Neural cell (in vitro differentiated cells): ENCODE data around the gene CCDC175. TPM values are rescaled to one million over a fixed set of nuclear protein-coding genes. Genes with fewer than 3 reads are reported as not detected.

Experiments used
- H2AFZ ChIP-seq: fragments of 200-600, 300-800 bp; sonication (generic), shearing (Covaris generic); 2 replicates; pipeline ENCODE4 v1.6.0; 2014; ENCODE audit warnings: low read depth, mild to moderate bottlenecking, antibody characterized with exemption, low read length, moderate library complexity
- H3F3A ChIP-seq: fragments of 200-600 bp; shearing (Covaris generic); 2 replicates; pipeline ENCODE4 v1.6.1; 2016; ENCODE audit warnings: mild to moderate bottlenecking, moderate library complexity, mixed read lengths, antibody characterized with exemption, low read length; ENCODE audit not compliant: insufficient read depth, poor library complexity, severe bottlenecking
- H3K27ac ChIP-seq: fragments of 200-600, 300-800 bp; sonication (generic), shearing (Covaris generic); 2 replicates; pipeline ENCODE4 v1.5.1; 2014; ENCODE audit warnings: mild to moderate bottlenecking, low read length, moderate library complexity
- H3K27me3 ChIP-seq: fragments of 300-800, 200-600 bp; sonication (generic), shearing (Covaris generic); 2 replicates; pipeline ENCODE4 v1.6.0; 2014; ENCODE audit warnings: mild to moderate bottlenecking, low read depth, low read length, moderate library complexity; ENCODE audit not compliant: insufficient read depth
- H3K36me3 ChIP-seq: fragments of 300-800, 200-600 bp; sonication (generic), shearing (Covaris generic); 2 replicates; pipeline ENCODE4 v1.5.1; 2014; ENCODE audit warnings: mild to moderate bottlenecking, antibody characterized with exemption, low read length, moderate library complexity; ENCODE audit not compliant: insufficient read depth
- H3K4me2 ChIP-seq: fragments of 300-800, 200-600 bp; sonication (generic), shearing (Covaris generic); 2 replicates; pipeline ENCODE4 v1.6.0; 2014; ENCODE audit warnings: mild to moderate bottlenecking, low read length
- H3K4me3 ChIP-seq: fragments of 300-800, 200-600 bp; sonication (generic), shearing (Covaris generic); 2 replicates; pipeline ENCODE4 v1.5.1; 2014; ENCODE audit warnings: mild to moderate bottlenecking, low read length, moderate library complexity
- H3K79me2 ChIP-seq: fragments of 200-600 bp; shearing (Covaris generic); replicated peaks from 2 replicates; pipeline ENCODE4 v1.6.0; 2014; ENCODE audit warnings: mild to moderate bottlenecking, low read length, moderate library complexity; ENCODE audit not compliant: insufficient read depth
- H3K9ac ChIP-seq: fragments of 300-800, 200-600 bp; sonication (generic), shearing (Covaris generic); 2 replicates; pipeline ENCODE4 v1.6.1; 2016; ENCODE audit warnings: mild to moderate bottlenecking, low read length, mixed read lengths
- H3K9me2 ChIP-seq: fragments of 200-600 bp; shearing (Covaris generic); 2 replicates; pipeline ENCODE4 v1.6.1; 2016; ENCODE audit warnings: mild to moderate bottlenecking, low read length, mixed read lengths; ENCODE audit not compliant: insufficient read depth
- H3K9me3 ChIP-seq: fragments of 200-600, 300-800 bp; sonication (generic), shearing (Covaris generic); 2 replicates; pipeline ENCODE4 v1.6.1; 2016; ENCODE audit warnings: mild to moderate bottlenecking, mixed run types, low read length, moderate library complexity, mixed read lengths
- H4K20me1 ChIP-seq: fragments of 200-600 bp; shearing (Covaris generic); 2 replicates; pipeline ENCODE4 v1.6.1; 2016; ENCODE audit warnings: mild to moderate bottlenecking, mixed run types; ENCODE audit not compliant: insufficient read depth
- EP300 ChIP-seq: fragments of 450-650 bp; conservative IDR thresholded peaks from 2 replicates; pipeline ENCODE4 v1.6.1; 2014; ENCODE audit warnings: antibody characterized with exemption, mild to moderate bottlenecking, moderate library complexity; ENCODE audit not compliant: poor library complexity, severe bottlenecking
- EZH2 ChIP-seq: fragments of 200-600, 300-800 bp; shearing (Covaris generic), sonication (generic); IDR thresholded peaks from 2 replicates; pipeline ENCODE4 v1.6.1; 2014; ENCODE audit warnings: antibody characterized with exemption, low read length, borderline replicate concordance, mild to moderate bottlenecking; ENCODE audit not compliant: insufficient read depth, poor library complexity, severe bottlenecking
- MXI1 ChIP-seq: fragments of 450-650 bp; conservative IDR thresholded peaks from 2 replicates; pipeline ENCODE4 v1.6.1; 2014; ENCODE audit warnings: antibody characterized with exemption, mild to moderate bottlenecking; ENCODE audit not compliant: poor library complexity, severe bottlenecking
- POLR2AphosphoS5 ChIP-seq: IDR thresholded peaks from 2 replicates; pipeline ENCODE4 v1.6.1; 2012
- RAD21 ChIP-seq: fragments of 450-650 bp; conservative IDR thresholded peaks from 2 replicates; pipeline ENCODE4 v1.6.1; 2014; ENCODE audit warnings: antibody characterized with exemption, mild to moderate bottlenecking, moderate library complexity
- SMC3 ChIP-seq: fragments of 450-650 bp; conservative IDR thresholded peaks from 2 replicates; pipeline ENCODE4 v1.6.1; 2014; ENCODE audit warnings: antibody characterized with exemption, mild to moderate bottlenecking, moderate library complexity; ENCODE audit not compliant: poor library complexity
- TAF1 ChIP-seq: IDR thresholded peaks from 2 replicates; pipeline ENCODE4 v1.6.1; 2012; ENCODE audit warnings: low read depth
- polyA plus RNA-seq: library from polyadenylated mRNA; depleted of rRNA; stranded (reverse); fragments of >200 nt; gene quantifications from 2 replicates; pipeline ENCODE4 v1.2.3, GENCODE V29; 2014
- TF ChIP-seq, protein P1 (sequence below): IDR thresholded peaks from 2 replicates; pipeline ENCODE4 v1.6.1; 2012; ENCODE audit warnings: borderline replicate concordance
- TF ChIP-seq, protein P2 (sequence below): fragments of 450-650 bp; IDR thresholded peaks from 2 replicates; pipeline ENCODE4 v1.5.1; 2014; ENCODE audit warnings: antibody characterized with exemption, mild to moderate bottlenecking, moderate library complexity; ENCODE audit not compliant: poor library complexity, severe bottlenecking

CCDC175 gene
- polyA plus RNA-seq, 1 donor from 2014 or later: 0.11 TPM

DNA sequence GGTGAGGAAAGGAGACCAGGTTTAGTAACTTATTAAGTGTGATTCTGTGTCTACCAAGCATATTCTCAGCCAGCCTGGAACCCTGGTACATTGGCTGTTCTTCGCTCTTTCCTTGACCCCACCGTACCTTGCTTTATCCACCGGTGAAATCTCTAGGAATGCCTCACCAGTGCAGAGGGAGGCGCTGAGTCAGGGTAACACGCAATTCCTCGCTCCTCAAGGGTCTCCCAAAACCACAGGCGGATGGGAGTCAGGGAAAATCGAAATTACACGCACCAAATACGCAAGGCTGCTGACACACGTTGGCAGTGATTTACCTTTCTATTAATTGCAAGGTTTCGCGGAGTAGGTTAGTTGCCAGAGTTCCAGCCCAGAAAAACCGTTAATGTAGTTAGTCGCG lies 93.2 kb downstream of the CCDC175 start:
- Histone ChIP-seq H3K9me2 (no peaks in the 10 kb centered on the region), H3F3A (no peaks in the 10 kb centered on the region), H3K27ac (peak overlapping the region; percentile 82), H2AFZ (peak overlapping the region; percentile 84), H4K20me1 (no peaks in the 10 kb centered on the region), H3K79me2 (peaks cover 27% of the 10 kb centered on the region), H3K27me3 (no peaks in the 10 kb centered on the region), H3K9me3 (no peaks in the 10 kb centered on the region), H3K36me3 (no peaks in the 10 kb centered on the region), H3K9ac (peak overlapping the region; percentile 79), H3K4me2 (peak overlapping the region; percentile 87), H3K4me3 (peak overlapping the region; percentile 88)
- TF ChIP-seq RAD21 (no peak), SMC3 (no peak), TAF1 (no peak), MXI1 (no peak), EZH2 (no peak), POLR2AphosphoS5 (no peak), EP300 (no peak)
- TF ChIP-seq, protein P1, sequence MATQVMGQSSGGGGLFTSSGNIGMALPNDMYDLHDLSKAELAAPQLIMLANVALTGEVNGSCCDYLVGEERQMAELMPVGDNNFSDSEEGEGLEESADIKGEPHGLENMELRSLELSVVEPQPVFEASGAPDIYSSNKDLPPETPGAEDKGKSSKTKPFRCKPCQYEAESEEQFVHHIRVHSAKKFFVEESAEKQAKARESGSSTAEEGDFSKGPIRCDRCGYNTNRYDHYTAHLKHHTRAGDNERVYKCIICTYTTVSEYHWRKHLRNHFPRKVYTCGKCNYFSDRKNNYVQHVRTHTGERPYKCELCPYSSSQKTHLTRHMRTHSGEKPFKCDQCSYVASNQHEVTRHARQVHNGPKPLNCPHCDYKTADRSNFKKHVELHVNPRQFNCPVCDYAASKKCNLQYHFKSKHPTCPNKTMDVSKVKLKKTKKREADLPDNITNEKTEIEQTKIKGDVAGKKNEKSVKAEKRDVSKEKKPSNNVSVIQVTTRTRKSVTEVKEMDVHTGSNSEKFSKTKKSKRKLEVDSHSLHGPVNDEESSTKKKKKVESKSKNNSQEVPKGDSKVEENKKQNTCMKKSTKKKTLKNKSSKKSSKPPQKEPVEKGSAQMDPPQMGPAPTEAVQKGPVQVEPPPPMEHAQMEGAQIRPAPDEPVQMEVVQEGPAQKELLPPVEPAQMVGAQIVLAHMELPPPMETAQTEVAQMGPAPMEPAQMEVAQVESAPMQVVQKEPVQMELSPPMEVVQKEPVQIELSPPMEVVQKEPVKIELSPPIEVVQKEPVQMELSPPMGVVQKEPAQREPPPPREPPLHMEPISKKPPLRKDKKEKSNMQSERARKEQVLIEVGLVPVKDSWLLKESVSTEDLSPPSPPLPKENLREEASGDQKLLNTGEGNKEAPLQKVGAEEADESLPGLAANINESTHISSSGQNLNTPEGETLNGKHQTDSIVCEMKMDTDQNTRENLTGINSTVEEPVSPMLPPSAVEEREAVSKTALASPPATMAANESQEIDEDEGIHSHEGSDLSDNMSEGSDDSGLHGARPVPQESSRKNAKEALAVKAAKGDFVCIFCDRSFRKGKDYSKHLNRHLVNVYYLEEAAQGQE: no peak
- TF ChIP-seq, protein P2, sequence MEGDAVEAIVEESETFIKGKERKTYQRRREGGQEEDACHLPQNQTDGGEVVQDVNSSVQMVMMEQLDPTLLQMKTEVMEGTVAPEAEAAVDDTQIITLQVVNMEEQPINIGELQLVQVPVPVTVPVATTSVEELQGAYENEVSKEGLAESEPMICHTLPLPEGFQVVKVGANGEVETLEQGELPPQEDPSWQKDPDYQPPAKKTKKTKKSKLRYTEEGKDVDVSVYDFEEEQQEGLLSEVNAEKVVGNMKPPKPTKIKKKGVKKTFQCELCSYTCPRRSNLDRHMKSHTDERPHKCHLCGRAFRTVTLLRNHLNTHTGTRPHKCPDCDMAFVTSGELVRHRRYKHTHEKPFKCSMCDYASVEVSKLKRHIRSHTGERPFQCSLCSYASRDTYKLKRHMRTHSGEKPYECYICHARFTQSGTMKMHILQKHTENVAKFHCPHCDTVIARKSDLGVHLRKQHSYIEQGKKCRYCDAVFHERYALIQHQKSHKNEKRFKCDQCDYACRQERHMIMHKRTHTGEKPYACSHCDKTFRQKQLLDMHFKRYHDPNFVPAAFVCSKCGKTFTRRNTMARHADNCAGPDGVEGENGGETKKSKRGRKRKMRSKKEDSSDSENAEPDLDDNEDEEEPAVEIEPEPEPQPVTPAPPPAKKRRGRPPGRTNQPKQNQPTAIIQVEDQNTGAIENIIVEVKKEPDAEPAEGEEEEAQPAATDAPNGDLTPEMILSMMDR: no peak

DNA sequence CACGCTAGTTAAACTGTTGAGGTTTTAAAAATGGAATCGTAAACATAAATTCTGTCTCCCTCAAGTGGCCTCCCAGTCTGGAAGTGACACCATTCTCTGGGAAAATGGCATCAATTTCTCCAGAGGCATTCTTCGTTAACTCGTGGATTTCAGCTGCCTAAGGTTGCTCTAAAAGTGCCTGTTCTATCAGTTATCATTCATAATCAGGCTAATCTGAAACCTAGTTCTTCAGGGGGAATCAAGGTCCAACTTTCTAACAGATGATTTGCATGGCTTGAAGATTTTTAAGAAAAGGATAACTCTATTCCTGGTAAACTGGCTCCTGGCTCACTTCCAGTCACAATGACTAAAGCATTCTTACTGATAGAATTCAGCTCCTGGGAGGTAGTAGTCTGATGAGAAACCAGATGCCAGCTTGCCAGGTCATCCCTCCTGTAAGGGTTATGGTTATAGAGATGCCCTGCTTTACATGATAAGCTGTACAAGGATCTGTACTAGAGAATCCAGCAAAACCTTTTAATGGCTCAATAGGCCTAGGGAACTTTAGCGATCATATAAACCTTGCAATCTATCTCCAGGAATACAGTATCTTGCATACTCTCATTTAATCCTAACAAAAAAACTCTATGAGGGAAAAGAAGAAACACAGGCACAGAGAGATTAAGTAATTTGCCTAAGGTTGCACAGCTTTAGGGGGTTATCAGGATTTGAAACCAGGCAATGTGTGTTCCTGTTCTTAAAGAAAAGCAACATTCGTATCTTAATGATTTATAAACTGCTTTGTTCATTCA lies 93.9 kb downstream of the CCDC175 start:
- Histone ChIP-seq H3K79me2 (peaks cover 26% of the 10 kb centered on the region), H3K27ac (no peak overlapping the region)

More for the DNA sequence above, 93.9 kb downstream of the CCDC175 start:
- Histone ChIP-seq H3K9ac (peak overlapping the region; percentile 79), H3K9me2 (no peaks in the 10 kb centered on the region), H3K4me2 (peak overlapping the region; percentile 87), H3K36me3 (no peaks in the 10 kb centered on the region), H3K4me3 (peak overlapping the region; percentile 88), H4K20me1 (no peaks in the 10 kb centered on the region), H3K9me3 (no peaks in the 10 kb centered on the region), H2AFZ (peak overlapping the region; percentile 84), H3F3A (no peaks in the 10 kb centered on the region), H3K27me3 (no peaks in the 10 kb centered on the region)
- TF ChIP-seq RAD21: no peak
- TF ChIP-seq EZH2: no peak
- TF ChIP-seq POLR2AphosphoS5: no peak
- no peak for TF ChIP-seq MXI1
- no peak for TF ChIP-seq EP300
- TF ChIP-seq TAF1: no peak
- TF ChIP-seq, protein P2: no peak
- TF ChIP-seq, protein P1: no peak
- TF ChIP-seq SMC3: no peak
